NCI-H510A treated with DMSO at 0.1 percent for 48 hours (cell line): ENCODE results near the gene NAIF1.

Experiments used
- DNase-seq: peaks from one replicate; lab custom pipeline; 2025; lab: John Stamatoyannopoulos, UW

NAIF1 gene

DNA sequence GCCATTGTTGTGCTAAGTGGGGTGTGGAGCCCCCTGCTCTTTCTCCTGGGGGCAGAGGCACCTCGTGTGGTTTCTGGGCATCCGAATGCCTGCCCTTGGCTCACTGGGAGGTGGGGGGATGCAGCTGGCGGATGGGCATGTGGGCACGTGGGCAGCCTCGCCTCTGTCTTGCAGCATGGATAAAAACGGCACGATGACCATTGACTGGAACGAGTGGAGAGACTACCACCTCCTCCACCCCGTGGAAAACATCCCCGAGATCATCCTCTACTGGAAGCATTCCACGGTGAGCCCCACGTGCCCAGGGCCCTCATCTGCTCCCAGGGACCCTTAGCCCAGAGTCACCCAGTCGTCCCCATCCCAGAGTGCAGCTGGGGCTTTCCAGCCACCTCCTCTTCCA is 35.1 kb upstream of the NAIF1 start:
- DNase-seq = no peak

DNA sequence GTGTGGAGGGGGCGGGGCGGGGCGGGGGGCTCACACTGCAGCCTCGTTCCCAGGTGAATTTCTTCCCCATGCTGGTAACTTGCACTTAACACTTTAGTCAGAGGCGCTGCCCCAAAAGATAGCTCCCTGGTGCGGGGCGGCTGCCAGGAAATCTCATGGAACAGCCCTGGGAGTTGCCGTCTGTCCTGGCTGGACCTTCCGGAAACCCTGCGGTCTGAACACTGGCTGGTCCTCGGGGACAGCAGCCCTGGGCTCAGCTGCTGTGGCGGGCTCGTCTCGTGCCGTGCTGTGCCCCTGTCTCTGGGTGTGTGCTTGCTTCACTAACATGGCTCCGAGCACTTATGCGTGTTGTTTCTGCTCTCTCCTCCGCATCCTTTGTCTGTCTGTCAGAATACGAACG is 34.6 kb upstream of the NAIF1 start:
- no peak for DNase-seq

DNA sequence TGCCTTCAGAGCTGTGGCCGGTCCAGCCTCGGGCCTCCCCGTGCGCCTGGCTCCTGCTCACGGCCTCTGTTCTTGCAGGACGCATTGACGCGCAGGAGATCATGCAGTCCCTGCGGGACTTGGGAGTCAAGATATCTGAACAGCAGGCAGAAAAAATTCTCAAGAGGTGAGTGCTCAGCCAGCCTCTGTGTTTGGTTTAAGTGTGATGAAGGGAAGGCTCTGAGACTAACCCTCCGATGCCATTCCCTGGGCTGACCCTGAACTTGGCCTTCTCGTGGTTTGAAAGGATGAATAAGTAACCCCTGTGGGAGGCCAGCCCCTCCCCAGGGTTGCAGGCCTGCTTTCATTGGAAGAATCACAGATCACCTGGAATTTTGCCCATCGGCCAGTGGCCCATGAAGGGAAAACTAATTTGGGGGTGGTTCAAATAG is 34.1 kb upstream of the NAIF1 start:
- DNase-seq = no peak

DNA sequence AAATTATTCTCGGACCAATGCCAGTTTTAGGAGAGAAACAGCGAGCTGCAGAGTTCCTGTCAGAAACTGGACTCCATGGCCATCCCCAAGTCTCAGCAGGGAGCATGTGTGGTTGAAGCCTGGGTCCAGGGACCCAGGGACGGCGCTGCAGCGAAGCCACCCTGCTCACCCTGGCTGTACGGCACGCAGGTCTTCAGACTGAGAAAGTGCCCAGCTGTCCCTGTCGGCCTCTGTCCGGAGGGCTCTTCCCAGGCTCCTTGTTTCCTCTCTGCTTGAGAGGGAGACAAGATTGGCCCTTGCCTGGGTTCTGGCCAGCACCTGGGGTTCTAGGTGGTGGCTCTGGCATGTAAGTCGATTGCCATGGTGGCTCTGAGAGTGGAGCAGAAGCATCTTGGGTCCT is 33.5 kb upstream of the NAIF1 start:
- no peak for DNase-seq

DNA sequence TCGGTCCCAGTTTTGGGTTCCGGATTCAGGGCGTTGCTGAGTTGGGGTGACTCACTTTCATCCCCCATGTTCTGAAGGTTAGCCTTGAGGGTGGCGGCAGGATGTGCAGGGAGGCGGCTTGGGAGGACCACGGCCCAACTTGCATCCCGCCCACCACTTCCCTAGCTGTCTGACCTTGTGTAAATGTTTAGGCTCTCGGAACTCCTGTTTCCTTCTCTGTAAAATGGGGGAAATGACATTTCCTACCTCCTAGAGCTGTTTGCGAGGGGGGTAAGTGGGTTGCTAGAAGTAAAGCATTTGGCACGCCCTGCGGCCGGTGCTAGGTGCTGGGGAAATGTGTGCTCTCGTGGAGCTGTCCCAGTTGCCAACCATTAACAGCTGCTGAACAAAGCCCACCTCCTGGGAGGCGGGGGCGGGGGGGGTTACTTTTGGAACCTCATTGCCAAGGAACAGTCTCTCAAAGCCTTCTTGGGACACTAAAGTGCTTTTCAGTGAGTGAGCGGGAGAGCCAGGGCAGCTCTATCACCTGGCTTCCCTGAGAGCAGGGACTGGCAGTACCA is 32.9 kb upstream of the NAIF1 start:
- no peak for DNase-seq

DNA sequence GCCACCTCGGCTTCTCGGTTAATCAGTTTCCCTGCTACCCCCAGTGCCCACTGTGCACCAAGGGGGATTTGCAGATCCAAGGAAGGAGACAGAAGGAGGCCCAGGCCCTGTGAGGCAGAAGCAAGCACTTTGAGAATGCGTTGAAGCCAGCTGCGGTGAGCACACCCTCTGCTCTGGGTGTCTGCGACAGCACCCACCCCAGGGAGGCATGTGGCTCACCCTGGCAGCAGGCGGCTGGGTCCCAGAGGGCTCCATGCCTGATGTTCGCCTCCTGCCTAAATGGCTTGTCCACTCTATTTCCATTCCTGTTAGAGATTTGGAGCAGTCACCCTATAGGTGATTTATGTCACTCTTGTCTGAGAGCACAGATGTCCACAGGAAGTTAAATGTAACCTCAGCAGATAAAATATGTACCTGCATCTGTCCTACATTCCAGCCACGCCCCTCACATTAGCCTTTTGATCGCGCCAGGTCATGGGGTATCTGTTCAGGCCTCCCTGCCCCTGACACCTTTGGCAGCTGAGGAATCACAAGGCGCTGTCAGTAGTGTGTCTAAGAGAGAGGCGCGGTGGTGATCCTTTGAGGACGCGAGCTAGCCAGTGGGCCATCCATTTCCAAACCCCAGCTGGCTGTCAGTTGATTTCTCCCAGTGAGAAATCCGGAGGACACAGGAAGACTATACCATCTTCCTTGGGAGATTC is 32.3 kb upstream of the NAIF1 start:
- DNase-seq = no peak

DNA sequence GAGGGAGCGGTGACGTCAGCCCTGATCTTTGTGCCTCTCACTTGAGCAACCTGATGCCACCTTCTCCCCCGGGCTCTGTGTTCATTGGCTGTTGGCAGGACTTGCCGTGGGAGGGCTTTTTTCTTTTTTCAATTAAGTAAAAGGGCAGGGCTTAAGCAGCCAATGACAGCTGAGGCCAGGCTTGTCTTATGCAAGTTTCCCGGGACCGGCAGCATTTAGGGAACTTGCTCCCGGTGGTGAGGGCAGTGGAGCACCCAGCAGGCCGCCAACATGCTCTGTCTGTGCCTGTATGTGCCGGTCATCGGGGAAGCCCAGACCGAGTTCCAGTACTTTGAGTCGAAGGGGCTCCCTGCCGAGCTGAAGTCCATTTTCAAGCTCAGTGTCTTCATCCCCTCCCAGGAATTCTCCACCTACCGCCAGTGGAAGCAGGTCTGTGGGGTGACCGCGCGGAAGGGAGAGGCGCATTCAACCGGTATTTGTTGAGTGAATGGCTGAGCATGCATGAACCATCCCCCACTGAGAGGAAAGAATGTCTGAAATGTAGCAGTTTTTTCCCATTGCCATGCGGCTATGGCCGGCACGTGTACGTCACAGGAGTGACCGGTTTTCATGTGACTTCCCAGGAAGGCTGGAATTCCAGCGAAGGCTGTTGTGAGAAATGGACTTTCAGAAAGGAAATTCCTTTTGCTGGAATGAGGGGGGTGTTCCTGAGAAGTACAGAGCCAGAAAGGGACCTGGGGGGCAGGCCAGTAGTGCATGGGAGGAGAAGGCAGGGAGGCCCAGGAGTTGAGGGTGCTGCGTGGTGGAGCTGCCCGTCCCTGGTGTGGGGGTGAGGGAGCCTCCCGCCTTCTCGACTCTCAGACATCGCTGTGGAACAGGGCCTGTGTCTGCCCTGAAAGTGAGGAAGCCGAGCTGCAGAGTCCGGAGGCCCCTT is 31.4 kb upstream of the NAIF1 start:
- peak; percentile 98 for DNase-seq

DNA sequence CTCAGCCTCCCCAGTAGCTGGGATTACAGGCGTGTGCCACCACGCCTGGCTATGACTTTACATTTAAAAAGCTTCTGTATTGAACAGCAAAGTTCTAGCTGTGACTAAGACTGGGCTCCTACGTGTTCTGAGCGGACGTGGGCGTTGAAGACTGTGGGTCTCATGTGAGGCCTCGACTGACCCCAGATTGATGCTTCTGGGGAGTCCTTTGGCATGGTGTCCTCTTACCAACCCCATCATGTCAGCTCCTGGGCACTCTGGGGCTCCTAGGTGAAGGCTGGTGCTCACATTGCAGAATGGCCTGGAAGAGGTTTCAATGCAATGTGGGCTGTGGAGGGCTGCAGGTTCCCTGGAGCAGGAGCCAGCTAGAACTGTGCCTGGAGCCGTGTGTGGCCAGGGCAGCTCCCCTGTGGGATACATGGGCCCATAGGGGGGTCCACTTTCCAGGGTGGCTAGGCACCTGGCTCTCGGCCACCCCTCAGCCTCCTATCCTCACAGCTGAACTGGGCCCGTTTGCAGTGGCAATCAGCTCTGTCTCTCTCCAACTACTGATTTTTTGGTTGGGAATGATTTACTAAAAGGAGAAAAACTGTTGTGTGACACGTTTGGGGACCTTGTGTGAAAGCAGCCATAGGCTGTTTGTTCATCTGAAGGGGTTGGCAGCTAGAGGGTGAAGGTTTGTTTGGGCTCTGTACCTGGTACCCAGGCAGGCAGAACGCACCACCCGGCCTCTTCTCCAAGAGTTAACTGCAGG is 30.6 kb upstream of the NAIF1 start:
- DNase-seq = no peak

DNA sequence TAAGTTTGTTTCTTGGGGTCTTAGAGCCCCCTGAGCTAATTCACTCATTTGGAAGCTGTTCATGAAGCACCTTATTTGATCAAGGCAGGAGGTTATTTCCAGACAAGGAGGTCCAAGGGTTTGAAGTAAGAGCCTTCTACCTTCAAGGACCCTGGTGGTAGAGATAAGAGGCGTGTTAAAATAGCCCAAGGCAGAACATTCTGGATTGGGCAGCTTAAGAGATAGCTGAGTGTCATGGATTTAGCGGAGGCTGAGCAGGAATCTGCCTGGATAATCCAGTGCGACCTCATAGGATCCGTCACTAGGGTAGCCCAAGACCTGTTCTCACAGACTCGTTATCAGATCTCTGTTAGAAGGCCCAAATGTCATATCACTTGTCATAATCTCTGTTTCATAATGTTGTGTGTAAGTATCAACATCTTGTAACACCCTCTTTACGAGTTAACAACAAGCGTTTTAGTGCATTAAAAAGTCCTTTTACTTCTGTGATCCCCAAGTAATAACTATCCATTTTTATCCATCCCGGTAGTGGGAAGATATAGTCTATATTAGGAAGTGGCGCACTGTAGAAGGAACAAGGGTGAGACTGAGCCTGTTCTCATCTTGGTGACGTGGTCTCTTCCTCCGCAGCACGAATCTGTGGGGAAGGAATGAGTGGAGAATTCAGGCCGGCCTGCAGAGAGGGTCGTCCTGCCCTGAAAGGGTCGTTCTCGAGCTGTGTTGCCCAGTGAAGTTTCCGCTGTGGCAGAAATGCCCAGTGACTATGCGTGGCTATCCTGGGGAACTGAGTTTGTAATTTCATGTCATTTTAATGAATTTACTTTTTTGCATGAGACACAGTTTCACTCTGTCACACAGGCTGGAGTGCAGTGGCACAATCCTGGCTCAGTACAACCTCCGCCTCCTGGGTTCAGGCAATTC is 29.8 kb upstream of the NAIF1 start:
- DNase-seq = no peak

DNA sequence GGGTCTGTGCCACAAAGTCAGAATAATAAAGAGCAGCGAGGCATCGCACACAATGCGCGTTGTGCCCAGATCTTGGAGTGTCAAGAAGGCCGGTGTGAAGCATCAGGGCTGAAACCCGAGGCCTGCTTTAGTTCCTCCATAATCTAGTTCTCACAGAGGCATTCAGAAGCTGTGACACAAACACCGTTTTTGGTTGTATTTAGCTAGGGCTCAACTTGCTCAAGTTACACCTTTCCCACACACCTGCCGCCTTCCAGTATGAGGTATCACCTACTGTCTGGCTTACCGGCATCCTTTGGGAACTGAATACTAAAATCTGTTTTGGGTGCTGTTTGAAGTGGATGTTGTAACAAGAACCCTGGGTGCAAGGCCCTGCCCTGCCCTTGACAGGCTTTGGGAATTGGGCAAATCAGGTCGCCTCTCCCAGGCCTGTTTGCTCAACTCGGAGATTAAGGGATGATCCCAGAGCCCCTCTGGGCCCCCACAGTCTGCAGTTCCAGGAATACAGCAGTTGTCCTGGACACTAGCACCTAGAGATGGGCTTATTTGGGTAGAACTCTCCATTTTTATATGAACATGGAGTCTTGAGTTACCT is 27.9 kb upstream of the NAIF1 start:
- no peak for DNase-seq

DNA sequence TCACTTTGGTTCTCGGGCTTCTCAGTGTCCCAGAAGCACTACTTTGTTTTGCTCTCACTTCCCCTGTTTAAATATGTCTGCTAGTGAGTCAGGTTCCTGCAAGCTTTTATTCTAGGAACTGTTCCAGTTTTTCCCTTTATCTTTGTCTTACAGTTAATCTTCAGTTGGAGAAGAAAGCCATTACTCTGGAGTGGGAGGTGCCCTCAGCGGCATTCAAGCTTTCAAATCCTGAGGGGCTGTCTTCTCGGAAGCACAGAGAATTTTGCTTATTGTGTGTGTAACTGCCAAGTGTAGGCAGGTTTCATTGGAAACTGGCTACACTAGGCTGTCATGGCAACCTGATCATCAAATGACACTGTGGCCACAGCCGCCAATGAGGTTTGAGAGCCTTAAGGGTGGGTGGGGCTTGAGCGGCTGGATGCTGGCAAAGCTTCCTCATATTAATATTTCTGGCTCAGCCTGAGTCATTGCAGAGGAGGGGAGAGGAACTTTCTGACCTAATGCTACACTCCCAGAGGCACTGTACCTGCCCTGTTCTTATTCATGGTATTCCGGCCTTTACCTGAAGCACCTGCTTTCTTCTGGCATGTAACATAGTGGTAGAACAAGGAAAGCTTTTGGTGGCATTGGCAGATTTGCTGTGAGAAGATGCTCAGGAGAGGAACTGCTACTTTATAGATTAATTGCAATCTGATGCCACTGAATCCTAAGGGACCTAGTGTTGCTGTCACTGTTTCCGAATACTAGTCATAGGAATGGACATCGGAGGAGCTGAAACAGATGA is 27.2 kb upstream of the NAIF1 start:
- DNase-seq = peak; percentile 94

DNA sequence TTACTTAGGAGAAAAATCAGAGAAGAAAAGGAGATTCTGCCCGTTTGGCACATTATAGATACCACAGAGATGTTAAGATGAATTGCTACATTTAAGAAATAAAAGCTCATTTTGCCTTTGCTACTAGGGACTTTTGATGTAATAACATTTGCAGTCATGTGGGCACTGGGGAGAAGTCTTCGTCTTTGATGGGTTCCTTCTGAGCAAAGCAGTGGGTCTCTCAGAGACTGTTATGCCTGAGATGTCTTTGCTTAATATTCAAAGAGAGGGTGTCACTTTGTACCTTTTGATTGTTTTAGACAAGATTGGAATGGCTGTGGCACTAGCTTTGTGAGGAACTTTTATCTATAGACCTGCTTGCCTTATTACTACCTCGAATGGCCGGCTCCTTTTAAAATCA is 25.9 kb upstream of the NAIF1 start:
- DNase-seq = no peak

DNA sequence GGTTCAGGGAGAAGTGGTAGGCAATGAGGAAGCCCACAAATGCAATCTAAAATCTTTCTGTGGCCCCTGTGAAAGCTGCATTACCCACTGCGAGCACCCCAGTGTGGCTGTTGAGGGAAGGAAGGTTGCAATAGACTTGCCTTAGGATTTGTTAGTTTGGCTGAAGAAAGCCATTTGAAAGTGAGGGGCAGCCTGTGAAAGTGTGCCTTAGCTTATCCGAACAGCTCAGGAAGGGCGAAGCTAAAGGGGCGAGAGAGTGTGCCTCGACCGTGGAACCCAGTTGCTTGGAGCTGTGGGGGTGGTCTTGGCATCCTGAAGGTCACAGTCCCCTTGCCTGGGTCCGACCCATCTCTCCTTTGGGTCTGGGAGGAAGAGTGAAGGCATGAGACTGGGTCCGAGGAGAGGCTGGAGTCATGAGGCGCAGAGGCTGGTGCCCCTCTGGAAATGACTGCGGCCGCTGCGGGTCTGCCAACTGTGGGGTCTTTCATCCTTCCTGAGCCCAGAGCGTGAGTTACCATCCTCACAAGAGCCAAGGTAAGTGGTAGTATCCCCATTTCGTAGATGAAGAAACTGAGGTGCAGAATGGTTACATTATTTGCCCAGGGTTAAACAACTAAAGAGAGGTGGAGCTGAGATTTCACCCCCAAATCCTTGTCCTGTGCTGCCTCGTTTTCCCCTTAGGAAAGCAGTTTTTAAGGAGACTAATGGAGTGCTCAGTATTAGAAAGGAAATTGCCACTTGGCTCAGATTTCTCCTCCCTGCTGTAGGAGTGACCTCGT is 25.3 kb upstream of the NAIF1 start:
- DNase-seq = no peak

DNA sequence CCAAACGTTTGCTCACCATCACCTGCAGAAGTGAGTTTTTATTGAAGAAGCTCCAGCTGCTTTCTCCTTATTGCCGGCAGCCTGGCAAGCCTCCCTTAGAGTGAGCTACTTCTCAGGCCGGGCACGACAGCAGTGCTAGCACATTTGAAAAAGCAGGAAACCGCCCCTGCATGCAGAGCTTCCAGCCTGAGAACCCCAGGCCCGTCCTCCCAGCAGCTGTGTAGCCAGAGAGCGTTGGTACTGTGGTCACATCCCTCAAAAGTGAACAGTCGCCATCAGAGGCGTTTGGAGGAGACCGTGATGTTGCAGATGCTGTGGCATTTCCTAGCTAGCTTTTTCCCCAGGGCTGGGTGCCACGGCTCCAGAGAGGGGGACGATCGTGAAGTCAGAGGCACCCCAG is 24.5 kb upstream of the NAIF1 start:
- DNase-seq = no peak

DNA sequence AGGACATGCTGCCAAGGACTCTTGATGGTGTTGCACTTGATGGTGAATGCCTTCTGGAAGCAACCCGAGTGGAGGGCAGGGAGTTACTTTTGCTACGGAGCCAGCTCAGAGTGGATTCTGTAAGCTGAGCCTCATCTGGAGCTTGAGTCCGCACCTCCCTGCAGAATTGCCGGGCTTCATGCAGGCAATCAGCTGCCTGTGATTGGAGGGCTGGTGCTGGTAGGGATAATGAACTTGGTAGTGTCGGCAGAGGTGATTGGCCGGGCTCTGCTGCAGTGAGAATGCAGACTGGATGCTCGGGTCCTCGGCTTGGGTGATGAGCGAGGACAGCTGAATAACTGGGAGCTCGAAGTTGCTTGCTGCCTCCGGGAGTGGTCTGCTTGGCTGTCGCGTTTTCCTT is 24.0 kb upstream of the NAIF1 start:
- peak; percentile 87 for DNase-seq

DNA sequence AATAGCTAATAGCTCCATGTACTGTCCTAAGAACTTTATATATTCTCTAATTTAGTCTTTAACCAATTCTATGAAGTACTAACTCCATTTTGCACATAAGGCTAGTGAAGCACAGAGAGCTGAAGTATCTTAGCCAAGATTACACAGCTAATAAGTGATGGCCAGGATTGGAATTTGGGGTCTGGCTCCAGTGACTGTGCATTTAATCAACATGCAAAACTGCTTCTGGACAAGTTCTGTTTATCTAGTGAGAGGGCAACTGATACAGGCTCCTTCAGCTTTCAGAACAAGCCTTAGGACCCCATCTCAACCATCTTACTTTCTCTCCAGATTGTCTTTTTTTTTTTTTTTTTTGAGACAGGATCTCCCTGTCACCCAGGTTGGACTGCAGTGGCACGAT is 22.2 kb upstream of the NAIF1 start:
- no peak for DNase-seq

DNA sequence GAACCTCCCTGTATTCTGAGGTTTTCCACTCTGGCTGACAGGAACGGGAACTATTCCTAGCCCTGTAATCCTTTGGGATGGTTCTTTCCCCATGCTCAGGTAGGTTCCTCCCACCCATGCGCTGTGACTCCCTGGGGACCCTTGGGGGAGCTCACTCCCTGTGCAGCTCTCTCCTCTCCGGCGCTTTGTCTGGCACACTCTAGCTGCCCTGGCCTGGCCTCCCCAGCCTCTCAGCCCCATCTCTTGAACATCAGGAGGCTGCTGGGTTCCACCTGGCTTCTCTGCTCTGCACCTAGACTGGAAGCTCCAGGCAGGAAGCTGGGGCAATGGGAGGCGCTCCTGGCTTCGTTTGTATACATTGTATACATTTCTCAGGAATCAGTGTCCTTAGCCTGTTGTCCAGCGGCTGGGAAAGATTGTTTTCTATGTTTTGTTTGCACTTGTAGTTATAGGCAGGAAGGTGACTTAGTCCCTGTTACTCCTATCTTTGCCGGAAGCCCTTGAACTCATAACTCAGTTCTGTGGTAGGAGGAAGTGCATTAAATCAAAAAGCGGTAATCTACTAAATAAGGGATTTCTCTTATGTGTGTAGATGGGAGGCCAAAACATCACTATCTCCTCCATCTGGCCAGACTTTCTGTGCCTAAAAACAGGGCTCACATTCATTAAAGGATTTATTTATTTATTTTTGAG is 21.3 kb upstream of the NAIF1 start:
- no peak for DNase-seq

DNA sequence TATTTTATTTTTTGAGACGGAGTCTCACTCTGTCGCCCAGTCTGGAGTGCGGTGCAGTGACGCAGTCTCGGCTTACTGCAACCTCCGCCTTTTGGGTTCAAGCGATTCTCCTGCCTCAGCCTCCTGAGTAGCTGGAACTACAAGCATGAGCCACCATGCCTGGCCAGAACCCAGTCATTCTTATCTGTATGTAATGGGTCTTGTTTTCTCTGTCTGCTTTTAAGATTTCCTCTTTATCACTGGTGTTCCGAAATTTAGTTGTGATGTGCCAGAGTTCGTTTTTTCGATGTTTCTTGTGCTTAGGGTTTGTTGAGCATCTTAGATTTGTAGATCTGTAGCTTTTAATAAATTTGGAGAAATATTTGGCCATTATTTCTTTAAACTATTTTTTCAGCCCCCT is 20.1 kb upstream of the NAIF1 start:
- no peak for DNase-seq

DNA sequence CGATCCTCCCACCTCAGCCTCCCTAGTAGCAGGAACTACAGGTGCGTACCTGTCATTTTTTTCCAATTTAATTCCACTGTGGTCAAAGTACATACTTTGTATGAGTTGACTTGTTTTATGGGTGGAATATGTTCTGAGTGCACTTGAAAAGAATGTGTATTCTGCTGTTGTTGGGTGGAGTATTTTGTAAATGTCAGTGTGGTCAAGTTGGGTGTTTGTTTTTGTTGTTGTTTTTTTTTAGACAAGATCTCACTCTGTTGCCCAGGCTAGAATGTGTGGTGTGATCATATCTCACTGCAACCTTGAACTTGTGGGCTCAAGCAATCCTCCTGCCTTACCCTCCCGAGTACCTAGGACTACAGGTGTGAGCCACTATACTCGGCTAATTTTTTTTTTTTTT is 18.8 kb upstream of the NAIF1 start:
- no peak for DNase-seq
